ENCODE data around the gene REPS2.

REPS2 gene

GRCh38 chrX:17081968-17082367 lies 135.5 kb downstream of the REPS2 start:
- DNase-seq (ENCODE audit: low read depth in 2 of 2): no peak

GRCh38 chrX:17082831-17083230 lies 136.4 kb downstream of the REPS2 start:
- DNase-seq (ENCODE audit: low read depth in 2 of 2): no peak

- DNase-seq (ENCODE audit: low read depth in 2 of 2): no peak
These were observed 139.9 kb downstream of the REPS2 start for GRCh38 chrX:17086317-17086716.

DNA sequence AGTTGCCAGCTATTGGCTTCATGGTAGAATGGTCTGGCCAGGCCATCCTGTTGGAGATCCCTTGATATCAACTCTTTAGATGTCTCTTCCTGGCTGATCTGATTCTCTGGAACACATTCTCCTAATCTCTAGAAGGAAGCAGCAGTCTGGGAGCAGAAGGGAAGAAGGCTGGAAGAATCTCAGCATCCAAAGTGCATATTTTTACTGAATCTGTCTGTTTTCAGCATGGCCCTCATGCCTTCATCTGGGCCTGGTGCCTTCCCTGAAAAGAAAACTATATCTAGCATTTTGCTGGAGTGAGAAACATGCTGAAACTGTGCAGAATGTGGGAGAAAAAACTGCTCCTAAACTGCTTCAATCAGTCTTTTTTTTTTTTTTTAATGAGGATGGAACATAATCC lies 148.7 kb downstream of the REPS2 start:
- DNase-seq (ENCODE audit: low read depth in 2 of 2): no peak

- DNase-seq (ENCODE audit: low read depth in 2 of 2): no peak
These were observed 152.2 kb downstream of the REPS2 start for GRCh38 chrX:17098516-17099247.

DNA sequence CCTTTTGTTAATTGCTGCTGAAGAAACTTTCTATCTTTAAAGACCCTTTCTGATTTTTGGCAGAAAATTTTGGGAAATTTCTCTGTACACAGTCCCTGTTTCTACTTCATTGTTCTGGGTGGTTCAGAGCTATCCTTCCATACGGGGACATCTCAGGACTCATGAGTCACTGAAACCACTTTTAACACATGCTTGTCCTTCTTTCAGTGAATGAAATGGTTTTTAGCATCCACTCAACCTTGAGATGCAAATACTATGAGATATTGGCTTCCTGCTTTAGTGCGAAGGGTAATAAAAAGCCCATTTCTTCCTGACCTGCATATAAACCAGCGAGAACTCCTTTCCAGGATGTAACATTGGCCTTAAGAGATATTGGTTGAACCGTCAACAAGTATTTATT lies 158.0 kb downstream of the REPS2 start:
- DNase-seq (ENCODE audit: low read depth in 2 of 2): no peak

DNA sequence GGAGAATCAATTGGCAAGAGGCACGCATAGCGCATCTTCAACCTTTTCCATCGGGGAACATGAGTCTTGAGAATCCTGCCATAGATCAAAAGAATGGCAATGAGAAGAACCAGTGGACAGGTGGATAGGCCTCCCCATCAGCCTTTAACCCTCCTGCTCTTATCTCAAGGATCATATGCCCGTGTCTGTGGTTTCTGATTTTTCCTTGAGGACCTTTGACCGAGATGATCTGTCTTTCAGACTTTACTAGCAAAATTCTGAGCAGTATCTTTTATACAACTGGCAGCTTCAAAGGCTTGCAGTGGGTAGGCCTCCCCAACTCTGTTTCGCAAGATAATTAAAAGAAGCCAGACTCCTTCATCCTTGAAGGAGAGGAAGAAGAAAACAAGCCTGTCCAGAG lies 174.4 kb downstream of the REPS2 start:
- DNase-seq (ENCODE audit: low read depth in 2 of 2): no peak

DNA sequence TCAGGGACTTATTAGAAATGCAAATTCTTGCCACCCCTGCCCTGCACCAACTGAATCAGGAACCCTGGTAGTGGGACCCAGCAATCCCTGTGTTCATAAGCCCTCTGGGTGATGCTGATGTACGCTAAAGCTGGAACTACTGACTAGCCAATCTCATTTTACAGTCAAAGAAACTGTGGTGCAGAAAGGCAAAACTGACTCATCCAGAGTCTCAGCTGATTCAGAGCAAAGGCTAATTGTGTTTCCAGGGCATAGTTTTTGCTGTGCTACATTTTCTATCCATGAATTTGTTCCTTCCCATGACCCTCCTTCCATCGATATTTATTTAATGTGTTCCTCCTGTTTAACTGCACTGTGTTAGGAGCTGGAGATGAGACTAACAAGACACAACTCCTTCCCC lies 207.5 kb downstream of the REPS2 start:
- no peak for DNase-seq (ENCODE audit: low read depth in 2 of 2)

DNA sequence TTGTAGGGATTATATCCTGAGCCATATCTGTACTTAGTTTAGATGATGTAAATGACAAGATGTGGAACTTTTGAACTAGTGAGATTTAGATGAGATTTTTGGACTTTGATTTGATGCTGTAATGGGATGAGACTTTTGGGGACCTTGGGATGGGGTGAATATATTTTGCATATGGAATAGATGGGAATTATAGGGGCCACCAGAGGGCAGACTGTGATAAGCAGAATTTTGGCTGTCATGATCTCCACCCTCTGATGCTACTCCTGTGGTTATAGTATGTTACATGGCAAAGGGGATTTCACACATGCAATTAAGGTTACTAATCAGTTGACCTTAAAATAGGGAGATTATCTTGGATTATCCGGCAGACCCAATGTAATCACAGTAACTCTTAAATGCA lies 214.5 kb downstream of the REPS2 start:
- no peak for DNase-seq (ENCODE audit: low read depth in 2 of 2)

DNA sequence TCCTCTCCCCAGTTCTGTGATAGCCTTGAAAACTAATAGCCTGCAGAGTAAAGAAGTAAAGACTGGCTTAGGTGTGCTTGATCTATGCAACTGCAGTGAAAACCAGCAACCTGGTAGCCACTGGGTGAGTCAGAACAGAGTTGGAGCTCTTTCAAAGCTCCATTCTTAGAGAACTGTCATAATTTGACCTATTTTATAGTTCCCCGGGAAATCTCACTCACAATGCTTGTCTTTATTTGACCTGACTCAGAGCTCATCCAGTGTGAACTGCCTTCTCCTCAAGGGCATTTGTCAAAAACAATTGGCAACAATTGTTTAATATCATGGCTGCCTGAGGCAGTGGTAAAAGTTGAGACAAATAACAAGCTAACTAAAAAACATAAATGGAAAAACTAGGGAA lies 215.5 kb downstream of the REPS2 start:
- DNase-seq (ENCODE audit: low read depth in 2 of 2): no peak

GRCh38 chrX:17164079-17164478 lies 217.6 kb downstream of the REPS2 start:
- no peak for DNase-seq (ENCODE audit: low read depth in 2 of 2)

DNA sequence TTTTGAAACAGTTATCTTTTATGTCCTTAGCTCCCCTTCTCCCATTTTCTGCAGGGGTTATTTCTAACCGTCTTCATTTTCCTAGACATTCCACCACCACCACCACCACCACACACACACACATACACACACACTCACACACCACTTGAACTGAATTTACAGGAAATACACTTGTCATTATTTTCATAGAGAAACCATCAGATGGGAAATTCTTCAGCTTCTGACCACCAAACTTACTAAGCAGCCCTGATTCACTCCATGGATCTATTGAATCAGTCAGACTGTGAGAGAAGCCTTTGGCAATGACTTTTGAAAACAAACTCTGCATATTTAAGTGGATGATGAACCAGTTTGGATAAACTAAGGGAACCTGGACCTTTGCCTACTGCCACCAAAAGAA lies 218.5 kb downstream of the REPS2 start:
- DNase-seq (ENCODE audit: low read depth in 2 of 2): no peak

DNA sequence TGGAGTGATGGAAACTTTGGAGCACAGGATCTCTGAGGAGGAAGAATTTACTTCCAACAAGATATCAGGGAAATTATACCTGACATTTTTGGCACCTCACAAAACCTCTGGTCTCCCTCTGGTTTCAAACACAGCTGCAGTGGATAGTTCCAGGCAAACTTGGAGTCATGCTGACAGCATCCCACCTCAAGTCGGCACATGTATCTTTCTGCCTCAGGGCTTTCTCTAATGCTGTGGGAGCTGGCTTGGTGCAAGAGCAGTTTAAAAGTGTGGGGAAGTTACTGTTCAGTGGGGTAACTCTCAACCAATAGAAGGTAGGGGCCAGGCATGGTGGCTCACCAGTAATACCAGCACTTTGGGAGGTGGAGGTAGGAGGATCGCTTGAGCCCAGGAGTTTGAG lies 221.5 kb downstream of the REPS2 start:
- no peak for DNase-seq (ENCODE audit: low read depth in 2 of 2)

DNA sequence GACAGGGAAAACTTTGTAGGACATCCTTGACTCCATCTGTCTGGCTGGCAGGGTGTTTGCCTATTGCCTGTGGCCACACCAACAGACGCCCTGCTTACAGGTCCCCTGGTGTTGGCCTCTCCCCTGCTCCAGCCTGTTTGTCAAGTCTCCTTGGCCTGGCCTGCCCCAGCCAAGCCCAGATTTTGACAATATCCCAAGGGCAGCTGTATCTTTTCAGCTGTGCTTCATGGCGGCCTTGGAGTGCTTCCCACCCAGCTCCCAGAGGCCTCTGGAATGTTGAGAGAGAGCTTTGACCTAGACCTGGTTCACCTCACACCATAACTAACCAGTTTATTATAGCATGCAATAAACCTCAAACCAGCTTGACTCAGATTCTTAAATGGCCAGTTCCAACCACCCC lies 224.5 kb downstream of the REPS2 start:
- no peak for DNase-seq (ENCODE audit: low read depth in 2 of 2)

DNA sequence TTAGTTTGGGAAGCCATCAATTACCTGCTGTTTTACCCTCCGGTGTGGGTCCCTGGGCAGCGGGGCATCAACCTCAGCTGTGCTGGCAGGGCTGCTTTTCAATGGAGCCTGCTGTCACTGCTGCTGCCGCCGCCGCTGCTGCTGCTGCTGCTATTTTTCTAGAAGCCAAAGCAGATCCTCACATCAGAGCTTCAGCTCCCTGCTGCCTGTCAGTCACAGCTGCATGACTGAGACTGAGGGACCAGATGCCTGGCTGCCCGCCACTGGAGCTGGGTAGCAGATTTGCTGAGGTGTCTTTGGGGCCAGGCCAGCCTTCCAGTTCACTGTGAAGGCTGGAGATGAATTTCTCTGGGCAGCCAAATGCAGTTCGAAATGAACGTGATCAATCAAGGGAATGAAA lies 228.2 kb downstream of the REPS2 start:
- no peak for DNase-seq (ENCODE audit: low read depth in 2 of 2)

- no peak for DNase-seq (ENCODE audit: low read depth in 2 of 2)
These were observed 235.9 kb downstream of the REPS2 start for GRCh38 chrX:17182317-17182716.

GRCh38 chrX:17183566-17183965 lies 237.1 kb downstream of the REPS2 start:
- DNase-seq (ENCODE audit: low read depth in 2 of 2): no peak

DNA sequence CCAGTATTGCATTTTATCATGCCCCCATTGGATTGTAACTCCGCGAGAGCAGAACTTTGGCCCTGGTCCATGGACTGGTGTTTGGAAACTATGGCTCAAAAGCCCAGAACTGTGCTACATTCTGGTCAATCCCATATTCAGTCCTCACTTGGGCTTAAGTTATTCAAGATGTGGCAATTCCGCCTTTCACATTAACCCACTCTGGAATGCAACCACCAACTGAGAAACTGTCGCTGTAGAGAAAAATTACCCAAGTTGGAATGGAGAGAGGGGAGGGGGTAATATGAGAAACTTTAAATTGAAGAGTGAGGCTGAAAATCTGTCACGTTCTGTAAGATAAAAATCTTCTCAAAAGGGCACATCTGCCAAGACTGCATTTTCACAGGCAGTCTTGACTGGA lies 239.0 kb downstream of the REPS2 start:
- no peak for DNase-seq (ENCODE audit: low read depth in 2 of 2)

DNA sequence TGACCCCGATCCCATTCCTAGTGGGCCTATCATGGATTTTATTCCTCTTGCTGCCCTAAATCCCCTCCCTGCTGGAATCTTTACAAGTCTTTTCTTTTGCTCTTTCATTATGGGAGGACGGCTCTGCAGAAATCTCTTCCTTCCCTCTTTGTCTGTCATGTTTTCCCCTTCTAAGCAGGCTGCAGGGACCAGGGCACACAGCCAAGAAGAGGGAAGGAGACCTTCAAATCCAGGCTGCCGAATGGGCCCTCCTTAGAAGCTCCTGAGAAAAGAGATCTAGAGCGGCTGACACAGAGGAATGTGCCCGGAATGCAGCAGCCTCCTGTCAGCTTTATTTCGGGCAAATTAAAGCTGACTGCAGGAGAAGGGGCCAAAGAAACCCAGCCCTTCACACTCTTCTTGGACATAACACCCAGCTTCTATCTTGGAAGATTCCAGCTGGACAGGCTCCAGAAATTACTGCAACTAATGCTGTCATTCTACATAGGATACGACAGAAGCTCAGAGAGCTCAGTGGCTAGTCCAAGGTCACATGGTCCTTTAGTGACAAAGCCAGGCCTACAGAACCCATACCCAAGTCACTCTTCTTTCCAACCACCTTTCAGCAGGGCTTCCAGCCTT lies 240.8 kb downstream of the REPS2 start:
- DNase-seq (ENCODE audit: low read depth in 2 of 2): no peak

- DNase-seq (ENCODE audit: low read depth in 2 of 2): no peak
These were observed 245.6 kb downstream of the REPS2 start for GRCh38 chrX:17192106-17192505.
